IPS DF 6.9 (cell line): ENCODE results near the gene WSB1.
"Not testable (repeated sequence)": the region's sequence is repeated elsewhere in the genome, so short reads cannot be mapped to it uniquely, and the experiment has no call there.

Experiments used
- DNase-seq: peaks from one replicate; pipeline ENCODE4 v3.0.0-alpha.2; 2013; ENCODE audit warnings: low read depth, low spot score
- H3K27ac ChIP-seq: one replicate; pipeline ENCODE4 v1.5.1; 2013; ENCODE audit warnings: low read length, control low read depth
- H3K27me3 ChIP-seq: 2 replicates; pipeline ENCODE4 v1.6.1; 2013; ENCODE audit warnings: mild to moderate bottlenecking, low read length; ENCODE audit not compliant: control insufficient read depth, insufficient read depth
- H3K36me3 ChIP-seq: 2 replicates; pipeline ENCODE4 v1.6.1; 2013; ENCODE audit warnings: low read length; ENCODE audit not compliant: control insufficient read depth, insufficient read depth
- H3K4me1 ChIP-seq: 2 replicates; pipeline ENCODE4 v1.6.1; 2013; ENCODE audit warnings: low read length; ENCODE audit not compliant: control insufficient read depth, insufficient read depth
- H3K4me3 ChIP-seq: 2 replicates; pipeline ENCODE4 v1.5.1; 2013; ENCODE audit warnings: mild to moderate bottlenecking, low read length
- H3K9me3 ChIP-seq: 2 replicates; pipeline ENCODE4 v1.6.1; 2013; ENCODE audit warnings: low read length, inconsistent platforms; ENCODE audit not compliant: control insufficient read depth, insufficient read depth
- WGBS: extraction: QIAGEN DNeasy Blood & Tissue Kit; methylation state at CpG from one replicate; pipeline ENCODE4 v1.1.7; 2013; ENCODE audit warnings: mixed read lengths, missing lambda C conversion rate; ENCODE audit not compliant: insufficient read length, insufficient coverage; 5-methylcytosine and 5-hydroxymethylcytosine counted together

Gene WSB1

DNA sequence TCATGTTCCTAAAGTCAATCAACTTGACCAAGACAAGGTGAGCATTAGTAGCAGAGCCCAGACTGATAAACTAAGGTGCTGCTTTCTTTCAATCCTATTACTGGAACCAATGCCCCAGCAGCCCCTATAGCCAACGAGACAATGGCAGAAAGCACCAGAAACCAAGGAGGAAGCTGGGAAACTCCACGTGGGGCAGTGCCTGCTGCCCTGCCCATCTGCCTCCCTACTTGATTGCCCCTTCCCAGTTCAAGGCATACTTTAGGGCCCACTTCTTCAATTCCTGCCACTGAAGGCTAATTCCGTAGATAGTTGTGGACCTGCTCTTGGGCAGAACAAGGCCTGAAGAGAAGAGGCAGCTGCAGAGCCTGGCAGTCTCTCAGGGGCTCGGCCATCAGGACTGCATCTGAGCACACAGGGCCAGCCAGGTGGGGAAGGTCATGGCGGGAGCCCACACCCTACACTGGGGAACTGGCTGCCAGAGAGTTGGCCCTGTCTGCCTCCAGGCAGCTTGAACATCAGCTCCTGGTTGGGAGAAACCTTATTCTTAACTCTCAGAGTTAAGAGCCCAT, 30.9 kb downstream of the WSB1 start:
- DNase-seq: no peak
- H3K9me3 ChIP-seq: no peaks in the 10 kb centered on the region; the same call in 1 of the 2 replicates
- H3K36me3 ChIP-seq: no peaks in the 10 kb centered on the region
- H3K27ac ChIP-seq: no peak overlapping the region
- H3K4me1 ChIP-seq: no peaks in the 10 kb centered on the region
- no peaks in the 10 kb centered on the region for H3K27me3 ChIP-seq
- no peak overlapping the region for H3K4me3 ChIP-seq
- no CpG with 5 or more reads among the region's 5 CpGs for WGBS

DNA sequence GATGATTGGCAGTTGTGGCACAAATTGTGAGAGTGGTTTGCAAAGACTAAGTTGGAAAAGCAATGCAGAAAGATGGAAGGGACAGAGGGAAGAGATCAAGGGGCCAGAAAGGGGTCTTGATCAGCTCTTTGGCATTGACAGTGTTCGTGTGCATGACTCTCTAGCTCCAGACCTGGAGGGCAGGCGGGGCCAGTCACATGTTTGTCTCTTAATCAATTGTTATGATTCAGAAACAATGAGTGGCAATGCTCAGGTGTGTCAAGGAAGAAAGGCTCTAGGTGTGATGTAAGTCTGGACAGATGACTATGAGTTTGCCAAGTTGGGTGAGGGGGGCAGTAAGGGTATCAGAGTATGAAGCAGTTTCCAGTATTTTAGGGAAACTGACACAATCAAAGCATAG, 32.1 kb downstream of the WSB1 start:
- no peak overlapping the region for H3K27ac ChIP-seq
- no CpG with 5 or more reads among the region's 2 CpGs for WGBS

DNA sequence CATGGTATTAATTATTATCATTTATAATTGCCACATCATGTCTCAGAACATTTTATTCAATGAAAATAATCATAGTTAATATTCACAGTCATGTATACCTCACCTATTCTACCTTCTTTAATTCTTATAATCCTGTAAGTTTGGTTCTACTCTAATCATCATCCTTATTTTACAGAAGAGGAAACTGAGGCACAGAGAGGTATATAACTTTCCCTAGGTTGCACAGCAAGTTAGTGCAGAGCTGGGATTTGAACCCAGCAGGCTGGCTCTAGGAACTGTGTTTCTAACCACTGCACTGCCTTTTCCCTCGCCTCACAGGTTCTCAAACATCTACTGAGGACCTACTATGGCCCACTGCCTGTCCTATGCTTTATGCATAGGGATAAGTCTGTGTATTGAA, 32.7 kb downstream of the WSB1 start:
- Histone ChIP-seq H3K27ac (no peak overlapping the region), H3K4me1 (no peaks in the 10 kb centered on the region), H3K36me3 (no peaks in the 10 kb centered on the region), H3K9me3 (no peaks in the 10 kb centered on the region; the same call in 1 of the 2 replicates), H3K4me3 (no peak overlapping the region), H3K27me3 (no peaks in the 10 kb centered on the region)
- no CpG with 5 or more reads among the region's 1 CpG for WGBS
- no peak for DNase-seq

More for the DNA sequence above, 32.1 kb downstream of the WSB1 start:
- Histone ChIP-seq H3K4me3 (no peak overlapping the region), H3K27me3 (no peaks in the 10 kb centered on the region), H3K36me3 (no peaks in the 10 kb centered on the region), H3K4me1 (no peaks in the 10 kb centered on the region), H3K9me3 (no peaks in the 10 kb centered on the region; the same call in 1 of the 2 replicates)
- DNase-seq: no peak

DNA sequence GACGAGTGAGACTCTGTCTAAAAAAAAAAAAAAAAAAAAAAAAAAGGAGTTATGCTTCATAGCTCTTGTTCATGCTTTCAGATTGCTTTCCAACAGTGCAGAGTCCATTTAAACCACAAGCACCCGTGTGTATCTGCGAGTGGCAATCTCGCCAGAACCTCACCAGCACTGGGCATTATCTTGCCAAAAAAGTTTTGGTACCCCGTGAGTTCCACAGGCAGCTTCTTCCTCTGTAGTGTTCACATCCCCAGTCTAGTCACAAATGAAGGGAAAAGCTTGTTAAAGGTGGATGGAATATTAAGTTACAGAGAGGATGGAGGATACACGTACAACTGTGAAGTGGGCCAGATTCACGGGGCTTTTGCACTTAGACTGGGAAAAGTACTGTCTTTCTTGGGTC, 33.5 kb downstream of the WSB1 start:
- H3K4me1 ChIP-seq: peaks cover 3% of the 10 kb centered on the region; the same call in 1 of the 2 replicates
- H3K4me3 ChIP-seq: no peak overlapping the region
- H3K9me3 ChIP-seq: no peaks in the 10 kb centered on the region; the same call in 1 of the 2 replicates
- no peak overlapping the region for H3K27ac ChIP-seq
- H3K27me3 ChIP-seq: no peaks in the 10 kb centered on the region
- WGBS: no CpG with 5 or more reads among the region's 7 CpGs
- no peak for DNase-seq
- no peaks in the 10 kb centered on the region for H3K36me3 ChIP-seq

DNA sequence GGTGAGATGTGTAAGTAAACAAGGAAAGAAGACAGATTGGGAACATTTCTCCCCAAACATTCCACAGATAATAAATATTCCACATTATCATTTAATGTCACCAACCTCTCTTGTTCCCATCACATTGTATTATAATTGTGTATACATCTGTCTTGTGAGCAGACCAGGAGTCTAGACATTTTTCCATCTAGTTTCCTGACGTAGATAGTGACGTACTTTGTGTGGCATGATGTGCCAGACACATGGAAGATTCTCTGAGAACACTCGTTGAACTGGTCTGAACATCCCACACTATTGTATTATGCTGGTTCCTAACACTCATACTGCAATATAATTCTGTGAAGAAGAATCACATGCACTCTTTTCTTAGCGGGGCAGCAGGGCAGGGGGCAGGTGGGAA, 34.0 kb downstream of the WSB1 start:
- no peak for DNase-seq
- Histone ChIP-seq H3K9me3 (no peaks in the 10 kb centered on the region; the same call in 1 of the 2 replicates), H3K36me3 (no peaks in the 10 kb centered on the region), H3K27ac (no peak overlapping the region), H3K4me1 (peaks cover 3% of the 10 kb centered on the region; the same call in 1 of the 2 replicates), H3K4me3 (no peak overlapping the region), H3K27me3 (no peaks in the 10 kb centered on the region)
- WGBS: no CpG with 5 or more reads among the region's 4 CpGs

DNA sequence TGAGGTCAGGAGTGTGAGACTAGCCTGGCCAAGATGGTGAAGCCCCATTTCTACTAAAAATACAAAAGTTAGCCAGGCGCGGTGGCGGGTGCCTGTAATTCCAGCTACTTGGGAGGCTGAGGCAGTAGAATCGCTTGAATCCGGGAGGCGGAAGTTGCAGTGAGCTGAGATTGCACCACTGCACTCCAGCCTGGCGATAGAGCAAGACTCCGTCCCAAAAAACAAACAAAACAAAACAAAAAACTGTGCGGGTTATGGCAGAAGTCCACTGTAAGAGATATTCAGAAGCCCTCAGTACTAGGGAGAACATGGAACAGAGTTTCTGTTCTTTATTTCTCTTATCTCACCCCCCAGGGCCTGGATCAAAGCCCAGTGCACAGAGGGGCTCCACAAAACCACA, 34.8 kb downstream of the WSB1 start:
- H3K27me3 ChIP-seq, DNase-seq, H3K36me3 ChIP-seq, H3K27ac ChIP-seq, H3K9me3 ChIP-seq, H3K4me1 ChIP-seq, H3K4me3 ChIP-seq: not testable (repeated sequence)
- no CpG with 5 or more reads among the region's 9 CpGs for WGBS

DNA sequence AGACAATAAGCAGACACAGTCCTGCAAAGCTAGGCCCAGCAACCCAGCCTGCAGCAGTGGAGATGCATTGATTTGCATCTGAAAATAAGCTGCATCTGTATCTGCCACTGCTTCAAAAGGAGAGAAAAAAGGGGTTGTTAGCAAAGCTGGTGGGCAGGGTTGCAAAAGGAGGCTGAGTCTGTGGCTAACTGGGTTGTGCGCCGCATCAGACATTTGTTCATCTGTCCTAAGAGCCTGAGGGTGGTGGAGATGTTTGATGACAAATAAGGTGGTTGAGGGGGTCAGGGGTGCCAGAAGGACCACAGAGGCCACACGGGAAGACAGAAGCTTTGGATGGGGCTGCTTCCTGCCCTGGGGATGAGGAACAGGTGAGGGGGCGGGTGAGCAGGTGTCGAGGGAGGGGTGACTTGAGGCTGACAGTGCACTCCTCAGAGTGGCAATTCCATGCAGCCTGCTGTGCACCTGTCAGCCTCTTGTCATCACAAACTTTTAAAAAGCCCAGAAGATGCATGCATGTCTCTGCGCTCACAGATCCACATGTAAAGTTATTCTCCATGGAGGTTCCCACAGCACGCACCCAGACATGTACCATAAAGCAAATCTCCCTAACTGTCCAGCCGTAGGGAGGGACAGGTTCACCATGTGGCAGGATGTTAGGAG, 35.4 kb downstream of the WSB1 start:
- H3K9me3 ChIP-seq: no peaks in the 10 kb centered on the region; the same call in 1 of the 2 replicates
- H3K36me3 ChIP-seq: no peaks in the 10 kb centered on the region
- WGBS: no CpG with 5 or more reads among the region's 8 CpGs
- H3K4me1 ChIP-seq: peaks cover 3% of the 10 kb centered on the region; the same call in 1 of the 2 replicates
- no peak overlapping the region for H3K27ac ChIP-seq
- no peak overlapping the region for H3K4me3 ChIP-seq
- DNase-seq: no peak
- H3K27me3 ChIP-seq: no peaks in the 10 kb centered on the region

DNA sequence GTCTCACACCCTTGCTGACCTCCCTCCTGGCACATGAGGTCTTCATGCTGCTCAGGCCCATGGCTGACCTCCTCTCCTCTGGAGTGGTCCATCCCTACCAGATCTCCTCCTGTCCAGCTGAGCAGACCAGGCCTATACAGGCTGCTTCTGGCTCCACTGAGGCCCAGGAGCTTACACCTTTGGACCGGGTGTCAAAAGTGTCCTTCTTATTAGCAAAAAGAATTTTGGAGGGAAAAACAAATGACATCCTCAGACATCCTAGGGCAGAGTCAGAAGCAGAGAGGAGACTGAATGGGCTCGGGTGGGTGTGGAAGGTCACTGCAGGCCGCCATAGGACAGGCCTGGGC, 38.1 kb downstream of the WSB1 start:
- DNase-seq: no peak
- peaks cover 3% of the 10 kb centered on the region; the same call in 1 of the 2 replicates for H3K4me1 ChIP-seq
- H3K27me3 ChIP-seq: no peaks in the 10 kb centered on the region
- no peaks in the 10 kb centered on the region for H3K9me3 ChIP-seq
- WGBS: no CpG with 5 or more reads among the region's 3 CpGs
- H3K36me3 ChIP-seq: no peaks in the 10 kb centered on the region
- H3K4me3 ChIP-seq: no peak overlapping the region
- no peak overlapping the region for H3K27ac ChIP-seq

DNA sequence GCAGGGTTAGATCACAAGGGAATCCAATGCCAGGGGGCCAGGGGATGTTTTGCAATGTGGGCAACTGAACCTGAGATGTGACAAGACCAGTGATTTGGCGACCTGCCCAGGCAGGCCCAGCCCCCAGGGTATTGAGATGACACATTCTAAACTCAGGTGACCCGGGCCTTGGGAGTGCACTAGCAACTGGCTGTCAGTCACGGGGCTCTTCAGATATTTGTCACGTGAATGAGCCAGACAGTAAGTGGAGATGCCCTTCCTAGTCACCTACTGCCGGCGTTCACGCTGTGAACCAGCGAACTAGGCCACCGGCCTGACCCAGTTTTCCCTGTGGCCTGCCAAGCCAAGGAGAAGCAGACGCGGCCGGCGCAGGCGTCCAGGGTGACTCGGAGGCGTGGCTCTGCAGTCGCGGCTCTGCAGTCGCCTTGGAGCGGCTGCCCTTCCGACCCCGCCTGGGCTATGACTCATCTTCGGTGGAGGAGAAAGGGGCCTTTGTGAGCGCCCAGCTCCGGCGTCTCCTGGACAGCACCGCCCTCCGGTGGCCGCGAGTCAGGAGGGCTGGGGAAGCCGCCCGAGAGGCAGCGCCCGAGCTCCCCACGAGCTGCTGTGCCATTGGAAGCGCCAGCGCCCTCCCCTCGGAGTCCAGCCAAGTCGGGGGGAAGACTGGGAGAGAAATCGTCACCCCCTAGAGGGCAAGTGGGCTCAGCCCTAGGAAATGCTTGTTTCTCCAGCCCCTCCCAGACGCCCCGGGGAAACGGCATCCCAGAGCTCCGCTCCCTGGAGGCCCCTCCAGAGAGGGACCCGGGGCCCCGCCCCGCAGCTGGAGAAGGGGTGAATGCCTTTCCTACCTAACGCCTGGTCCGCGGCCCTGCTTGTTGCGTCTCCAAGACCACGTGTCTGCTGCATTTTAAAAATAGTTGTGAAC, 38.8 kb downstream of the WSB1 start:
- Histone ChIP-seq H3K4me1 (peaks cover 3% of the 10 kb centered on the region; the same call in 1 of the 2 replicates), H3K27ac (no peak overlapping the region), H3K27me3 (no peaks in the 10 kb centered on the region), H3K4me3 (peak overlapping the region; percentile 49; the same call in 1 of the 2 replicates), H3K9me3 (no peaks in the 10 kb centered on the region), H3K36me3 (no peaks in the 10 kb centered on the region)
- no peak for DNase-seq
- WGBS: no CpG with 5 or more reads among the region's 52 CpGs

DNA sequence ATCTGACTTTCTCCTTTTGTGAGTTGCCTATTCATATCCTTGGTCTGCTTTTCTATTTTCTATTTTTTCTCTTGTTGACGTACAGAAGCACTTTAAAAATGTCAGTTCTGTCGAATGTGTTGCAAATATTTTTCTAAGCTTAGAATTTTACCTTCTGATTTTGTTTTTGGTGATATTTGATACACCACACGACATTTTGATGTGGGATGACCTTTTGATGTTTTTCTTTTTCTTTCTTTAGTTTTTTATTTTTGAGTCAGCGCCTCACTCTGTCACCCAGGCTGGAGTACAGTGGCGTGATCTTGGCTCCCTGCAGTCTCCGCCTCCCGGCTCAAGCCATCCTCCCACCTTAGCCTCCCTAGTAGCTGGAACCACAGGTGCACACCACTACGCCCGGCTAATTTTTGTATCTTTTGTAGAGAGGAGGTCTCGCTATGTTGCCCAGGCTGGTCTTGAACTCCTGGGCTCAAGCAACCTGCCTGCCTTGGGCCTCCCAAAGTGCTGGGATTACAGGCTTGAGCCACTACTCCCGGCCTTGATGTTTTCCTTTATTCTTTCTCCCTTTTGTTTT, 39.6 kb downstream of the WSB1 start:
- H3K9me3 ChIP-seq: no peaks in the 10 kb centered on the region

More for the DNA sequence above, 39.6 kb downstream of the WSB1 start:
- no peak overlapping the region for H3K27ac ChIP-seq
- no CpG with 5 or more reads among the region's 11 CpGs for WGBS
- DNase-seq: no peak
- peaks cover 3% of the 10 kb centered on the region; the same call in 1 of the 2 replicates for H3K4me1 ChIP-seq
- H3K36me3 ChIP-seq: no peaks in the 10 kb centered on the region
- peak overlapping the region; percentile 49; the same call in 1 of the 2 replicates for H3K4me3 ChIP-seq
- H3K27me3 ChIP-seq: no peaks in the 10 kb centered on the region
